Skeletal muscle satellite cell (primary cell): ENCODE results near the gene LRRC55.

Experiments
- H3K27me3 ChIP-seq: 2 replicates; pipeline ENCODE4 v1.7.0; 2013; ENCODE audit warnings: low read length; ENCODE audit not compliant: control insufficient read depth, insufficient read depth
- H3K36me3 ChIP-seq: 2 replicates; pipeline ENCODE4 v1.7.0; 2013; ENCODE audit warnings: mild to moderate bottlenecking, control low read depth, low read length; ENCODE audit not compliant: insufficient read depth
- H3K4me1 ChIP-seq: 2 replicates; pipeline ENCODE4 v1.7.0; 2013; ENCODE audit warnings: low read length; ENCODE audit not compliant: control insufficient read depth, insufficient read depth
- H3K4me2 ChIP-seq: 2 replicates; pipeline ENCODE4 v1.7.0; 2013; ENCODE audit warnings: mild to moderate bottlenecking, low read length
- H3K4me3 ChIP-seq: 2 replicates; pipeline ENCODE4 v1.7.0; 2013; ENCODE audit warnings: low read length
- H3K9ac ChIP-seq: 2 replicates; pipeline ENCODE4 v1.7.0; 2013; ENCODE audit warnings: mild to moderate bottlenecking, low read depth, low read length, moderate library complexity
- H3K9me3 ChIP-seq: replicated peaks from 2 replicates; pipeline ENCODE4 v1.7.0; 2013; ENCODE audit warnings: mild to moderate bottlenecking, control low read depth, low read length

The LRRC55 gene

GRCh38 chr11:57180964-57181363, 789 bp upstream of the LRRC55 start:
- peaks cover 27% of the 10 kb centered on the region for H3K27me3 ChIP-seq
- no peak overlapping the region for H3K4me2 ChIP-seq
- no peaks in the 10 kb centered on the region for H3K36me3 ChIP-seq
- H3K4me3 ChIP-seq, result no peak overlapping the region
- no peaks in the 10 kb centered on the region for H3K4me1 ChIP-seq
- H3K9ac ChIP-seq, result no peak overlapping the region
- H3K9me3 ChIP-seq, result no peaks in the 10 kb centered on the region

- Histone ChIP-seq H3K9me3 (no peaks in the 10 kb centered on the region), H3K4me1 (no peaks in the 10 kb centered on the region), H3K4me3 (no peak overlapping the region), H3K9ac (no peak overlapping the region), H3K27me3 (peaks cover 15% of the 10 kb centered on the region), H3K4me2 (no peak overlapping the region), H3K36me3 (no peaks in the 10 kb centered on the region)
These were observed 1.1 kb downstream of the LRRC55 start for GRCh38 chr11:57182896-57183295.

- no peak overlapping the region for H3K4me2 ChIP-seq
- no peaks in the 10 kb centered on the region for H3K36me3 ChIP-seq
- no peaks in the 10 kb centered on the region for H3K4me1 ChIP-seq
- H3K27me3 ChIP-seq, result peaks cover 21% of the 10 kb centered on the region
- H3K9me3 ChIP-seq, result no peaks in the 10 kb centered on the region
- H3K9ac ChIP-seq, result no peak overlapping the region
- H3K4me3 ChIP-seq, result no peak overlapping the region
These were observed 8.8 kb downstream of the LRRC55 start for GRCh38 chr11:57190548-57190947.

GRCh38 chr11:57191311-57192219, 9.8 kb downstream of the LRRC55 start:
- H3K4me2 ChIP-seq, result no peak overlapping the region
- H3K27me3 ChIP-seq, result peaks cover 21% of the 10 kb centered on the region
- H3K36me3 ChIP-seq, result no peaks in the 10 kb centered on the region
- no peaks in the 10 kb centered on the region for H3K9me3 ChIP-seq
- no peak overlapping the region for H3K9ac ChIP-seq
- no peak overlapping the region for H3K4me3 ChIP-seq
- H3K4me1 ChIP-seq, result no peaks in the 10 kb centered on the region

- Histone ChIP-seq H3K36me3 (no peaks in the 10 kb centered on the region), H3K4me2 (no peak overlapping the region)
These were observed 10.6 kb downstream of the LRRC55 start for GRCh38 chr11:57192316-57192715.

GRCh38 chr11:57196596-57196995, 14.8 kb downstream of the LRRC55 start:
- Histone ChIP-seq H3K9ac (no peak overlapping the region), H3K4me1 (no peaks in the 10 kb centered on the region), H3K9me3 (no peaks in the 10 kb centered on the region), H3K4me3 (no peak overlapping the region), H3K36me3 (no peaks in the 10 kb centered on the region), H3K27me3 (peaks cover 31% of the 10 kb centered on the region), H3K4me2 (no peak overlapping the region)

More at GRCh38 chr11:57192316-57192715, 10.6 kb downstream of the LRRC55 start:
- no peak overlapping the region for H3K4me3 ChIP-seq
- no peak overlapping the region for H3K9ac ChIP-seq
- peaks cover 21% of the 10 kb centered on the region for H3K27me3 ChIP-seq
- no peaks in the 10 kb centered on the region for H3K9me3 ChIP-seq
- H3K4me1 ChIP-seq, result no peaks in the 10 kb centered on the region

- Histone ChIP-seq H3K36me3 (no peaks in the 10 kb centered on the region), H3K4me1 (no peaks in the 10 kb centered on the region), H3K4me2 (no peak overlapping the region), H3K9me3 (no peaks in the 10 kb centered on the region), H3K27me3 (peaks cover 42% of the 10 kb centered on the region), H3K4me3 (no peak overlapping the region), H3K9ac (no peak overlapping the region)
These were observed 16.0 kb downstream of the LRRC55 start for GRCh38 chr11:57197762-57198161.

- Histone ChIP-seq H3K9ac (no peak overlapping the region), H3K27me3 (peaks cover 52% of the 10 kb centered on the region), H3K9me3 (no peaks in the 10 kb centered on the region), H3K36me3 (no peaks in the 10 kb centered on the region), H3K4me1 (no peaks in the 10 kb centered on the region), H3K4me3 (no peak overlapping the region), H3K4me2 (no peak overlapping the region)
These were observed 17.6 kb downstream of the LRRC55 start for GRCh38 chr11:57199330-57199729.

- H3K27me3 ChIP-seq, result peaks cover 58% of the 10 kb centered on the region
- H3K4me2 ChIP-seq, result no peak overlapping the region
- H3K9ac ChIP-seq, result no peak overlapping the region
- no peaks in the 10 kb centered on the region for H3K9me3 ChIP-seq
- no peak overlapping the region for H3K4me3 ChIP-seq
- H3K4me1 ChIP-seq, result no peaks in the 10 kb centered on the region
- no peaks in the 10 kb centered on the region for H3K36me3 ChIP-seq
These were observed 19.2 kb downstream of the LRRC55 start for GRCh38 chr11:57200917-57201316.

- Histone ChIP-seq H3K4me3 (no peak overlapping the region), H3K4me2 (no peak overlapping the region), H3K27me3 (peaks cover 61% of the 10 kb centered on the region), H3K36me3 (no peaks in the 10 kb centered on the region), H3K9ac (no peak overlapping the region), H3K4me1 (no peaks in the 10 kb centered on the region), H3K9me3 (no peaks in the 10 kb centered on the region)
These were observed 20.5 kb downstream of the LRRC55 start for GRCh38 chr11:57202281-57202680.

- no peak overlapping the region for H3K4me3 ChIP-seq
- no peaks in the 10 kb centered on the region for H3K36me3 ChIP-seq
- no peaks in the 10 kb centered on the region for H3K9me3 ChIP-seq
- H3K27me3 ChIP-seq, result peaks cover 54% of the 10 kb centered on the region
- no peak overlapping the region for H3K9ac ChIP-seq
- no peak overlapping the region for H3K4me2 ChIP-seq
- H3K4me1 ChIP-seq, result no peaks in the 10 kb centered on the region
These were observed 21.6 kb downstream of the LRRC55 start for GRCh38 chr11:57203359-57203758.
